GM23338 (cell line): ENCODE data around the gene UNC13C. TPM values are rescaled to one million over a fixed set of nuclear protein-coding genes. Genes with fewer than 3 reads are reported as not detected.

Source experiments
- ATAC-seq: fragments of 200-7000 bp; cut with Tn5 transposase; 3 replicates; pipeline ENCODE4 v1.9.1; 2020
- DNase-seq: peaks from one replicate; pipeline ENCODE4 v3.0.0-alpha.2; 2015; ENCODE audit warnings: low spot score
- H2AFZ ChIP-seq: fragments of 200-600 bp; sonication (generic); 2 replicates; pipeline ENCODE4 v1.8.0; 2016; ENCODE audit warnings: antibody characterized with exemption, mild to moderate bottlenecking, moderate library complexity
- H3F3A ChIP-seq: fragments of 200-600 bp; sonication (generic); replicated peaks from 2 replicates; pipeline ENCODE4 v1.8.0; 2017; ENCODE audit warnings: antibody characterized with exemption, mixed run types, low read depth
- H3K27ac ChIP-seq: fragments of 200-600 bp; sonication (generic); 2 replicates; pipeline ENCODE4 v1.6.1; 2016; ENCODE audit warnings: low read depth
- H3K27me3 ChIP-seq: fragments of 200-600 bp; sonication (generic); 2 replicates; pipeline ENCODE4 v1.8.0; 2016; ENCODE audit warnings: mild to moderate bottlenecking, mixed run types, moderate library complexity; ENCODE audit not compliant: insufficient read depth
- H3K36me3 ChIP-seq: fragments of 200-600 bp; sonication (generic); 2 replicates; pipeline ENCODE4 v1.8.0; 2016; ENCODE audit warnings: mild to moderate bottlenecking; ENCODE audit not compliant: insufficient read depth
- H3K4me1 ChIP-seq: fragments of 200-600 bp; sonication (generic); 2 replicates; pipeline ENCODE4 v1.8.0; 2016; ENCODE audit warnings: mild to moderate bottlenecking, moderate library complexity; ENCODE audit not compliant: insufficient read depth
- H3K4me2 ChIP-seq: fragments of 200-600 bp; sonication (generic); 2 replicates; pipeline ENCODE4 v1.7.1; 2017; ENCODE audit warnings: mixed run types
- H3K4me3 ChIP-seq: fragments of 200-600 bp; sonication (generic); 2 replicates; pipeline ENCODE4 v1.6.1; 2016; ENCODE audit warnings: mixed run types
- H3K79me2 ChIP-seq: fragments of 200-600 bp; sonication (generic); replicated peaks from 2 replicates; pipeline ENCODE4 v1.8.0; 2017; ENCODE audit warnings: mild to moderate bottlenecking; ENCODE audit not compliant: insufficient read depth
- H3K9me2 ChIP-seq: fragments of 200-600 bp; sonication (generic); 2 replicates; pipeline ENCODE4 v1.8.0; 2017; ENCODE audit not compliant: insufficient read depth
- H4K20me1 ChIP-seq: fragments of 200-600 bp; sonication (generic); replicated peaks from 2 replicates; pipeline ENCODE4 v1.8.0; 2017; ENCODE audit warnings: mild to moderate bottlenecking; ENCODE audit not compliant: insufficient read depth
- H3K27ac Mint-ChIP-seq: 2 replicates; pipeline ENCODE4 v1.8.0; 2020; ENCODE audit warnings: inconsistent platforms, mild to moderate bottlenecking, moderate library complexity, mixed read lengths
- H3K27me3 Mint-ChIP-seq: 3 replicates; pipeline ENCODE4 v1.8.0; 2022; ENCODE audit warnings: low read depth, mild to moderate bottlenecking, moderate library complexity, mixed read lengths, inconsistent platforms; ENCODE audit not compliant: insufficient read depth, poor library complexity
- H3K36me3 Mint-ChIP-seq: 3 replicates; pipeline ENCODE4 v1.8.0; 2021; ENCODE audit warnings: low read depth, mild to moderate bottlenecking, inconsistent platforms, moderate library complexity, mixed read lengths
- H3K4me1 Mint-ChIP-seq: 3 replicates; pipeline ENCODE4 v1.8.0; 2020; ENCODE audit warnings: mild to moderate bottlenecking, inconsistent platforms, mixed read lengths
- H3K4me3 Mint-ChIP-seq: 3 replicates; pipeline ENCODE4 v1.8.0; 2021; ENCODE audit warnings: moderate library complexity, mild to moderate bottlenecking, inconsistent platforms, mixed read lengths
- H3K9me3 Mint-ChIP-seq: 3 replicates; pipeline ENCODE4 v1.8.0; 2020; ENCODE audit warnings: moderate library complexity, mild to moderate bottlenecking, inconsistent platforms, mixed read lengths
- EZH2 ChIP-seq: fragments of 200-600 bp; sonication (generic); IDR thresholded peaks from one replicate; pipeline ENCODE4 v1.8.0; 2017; ENCODE audit warnings: antibody characterized with exemption, mild to moderate bottlenecking, low read depth; ENCODE audit not compliant: unreplicated experiment
- EZH2phosphoT487 ChIP-seq: fragments of 200-600 bp; sonication (generic); IDR thresholded peaks from one replicate; pipeline ENCODE4 v1.8.1; 2018; ENCODE audit warnings: antibody characterized with exemption; ENCODE audit not compliant: unreplicated experiment
- ZNF114 ChIP-seq: fragments of 250-450 bp; sonication (Bioruptor Pico); IDR thresholded peaks from 2 replicates; pipeline ENCODE4 v1.5.0; 2020; ENCODE audit warnings: mild to moderate bottlenecking, moderate library complexity
- ZNF331 ChIP-seq: fragments of 250-450 bp; sonication (Bioruptor Pico); IDR thresholded peaks from 2 replicates; pipeline ENCODE4 v1.5.0; 2020; ENCODE audit warnings: low read depth, mild to moderate bottlenecking, moderate library complexity
- polyA plus RNA-seq: library from polyadenylated mRNA; unstranded; fragments of >200 nt; fragmentation: Nextera tagmentation; extraction: Ambion mirVana; gene quantifications from 2 replicates; pipeline ENCODE4 v1.2.1, GENCODE V29; 2016
- total RNA-seq: library from RNA; depleted of rRNA; stranded (reverse); fragments of >200 nt; shearing (Covaris generic); gene quantifications from 2 replicates; pipeline ENCODE4 v1.2.3, GENCODE V29; 2014
- TF ChIP-seq, protein P1 (sequence below): IDR thresholded peaks from one replicate; pipeline ENCODE4 v1.6.1; 2018; ENCODE audit warnings: antibody characterized with exemption; ENCODE audit not compliant: unreplicated experiment
- TF ChIP-seq, protein P2 (sequence below), 2 experiments: fragments of 200-600 bp in 1 of 2; sonication (generic) in 1 of 2; conservative IDR thresholded peaks; 2 replicates each; pipeline versions ENCODE4 v1.5.1 to v1.6.1; 2016 to 2017; ENCODE audit warnings: antibody characterized with exemption in 2 of 2, low read depth in 2 of 2, mild to moderate bottlenecking in 2 of 2, moderate library complexity in 1 of 2
- TF ChIP-seq, protein P3 (sequence below): IDR thresholded peaks from 2 replicates; pipeline ENCODE4 v1.6.1; 2016; ENCODE audit warnings: antibody characterized with exemption

UNC13C gene
- total and polyA plus RNA-seq, 2 experiments from 2014 or later, result 0.03 TPM; not detected in 1

DNA sequence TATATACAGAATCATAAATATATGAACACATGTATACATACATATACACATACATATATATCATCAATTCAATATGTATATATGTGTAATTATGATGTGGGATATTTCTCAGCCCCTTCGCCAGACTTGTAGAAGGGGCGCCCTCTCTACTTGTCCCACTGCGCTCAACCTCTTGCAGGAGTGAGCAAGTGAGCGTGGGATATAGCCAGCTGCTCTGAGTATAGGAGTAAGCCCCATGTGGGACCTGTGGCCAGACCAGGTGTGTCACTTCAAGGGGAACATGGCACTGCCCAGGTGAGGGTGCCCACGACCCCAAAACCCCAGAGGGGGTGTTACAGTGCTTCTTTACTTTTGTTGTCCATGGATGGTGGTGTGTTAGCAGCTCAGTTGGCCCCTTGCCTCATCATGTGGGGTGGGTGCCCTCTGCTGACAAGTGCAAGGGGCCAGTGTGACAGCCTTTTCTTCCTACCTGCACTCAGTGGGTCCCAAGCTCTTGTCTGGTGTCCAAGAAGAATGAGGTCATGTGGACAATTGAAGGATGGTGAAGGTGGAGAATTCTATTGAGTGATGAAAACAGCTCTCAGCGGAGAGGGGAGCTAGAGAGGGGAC is 304.1 kb downstream of the UNC13C start (continued):
- TF ChIP-seq, protein P1, sequence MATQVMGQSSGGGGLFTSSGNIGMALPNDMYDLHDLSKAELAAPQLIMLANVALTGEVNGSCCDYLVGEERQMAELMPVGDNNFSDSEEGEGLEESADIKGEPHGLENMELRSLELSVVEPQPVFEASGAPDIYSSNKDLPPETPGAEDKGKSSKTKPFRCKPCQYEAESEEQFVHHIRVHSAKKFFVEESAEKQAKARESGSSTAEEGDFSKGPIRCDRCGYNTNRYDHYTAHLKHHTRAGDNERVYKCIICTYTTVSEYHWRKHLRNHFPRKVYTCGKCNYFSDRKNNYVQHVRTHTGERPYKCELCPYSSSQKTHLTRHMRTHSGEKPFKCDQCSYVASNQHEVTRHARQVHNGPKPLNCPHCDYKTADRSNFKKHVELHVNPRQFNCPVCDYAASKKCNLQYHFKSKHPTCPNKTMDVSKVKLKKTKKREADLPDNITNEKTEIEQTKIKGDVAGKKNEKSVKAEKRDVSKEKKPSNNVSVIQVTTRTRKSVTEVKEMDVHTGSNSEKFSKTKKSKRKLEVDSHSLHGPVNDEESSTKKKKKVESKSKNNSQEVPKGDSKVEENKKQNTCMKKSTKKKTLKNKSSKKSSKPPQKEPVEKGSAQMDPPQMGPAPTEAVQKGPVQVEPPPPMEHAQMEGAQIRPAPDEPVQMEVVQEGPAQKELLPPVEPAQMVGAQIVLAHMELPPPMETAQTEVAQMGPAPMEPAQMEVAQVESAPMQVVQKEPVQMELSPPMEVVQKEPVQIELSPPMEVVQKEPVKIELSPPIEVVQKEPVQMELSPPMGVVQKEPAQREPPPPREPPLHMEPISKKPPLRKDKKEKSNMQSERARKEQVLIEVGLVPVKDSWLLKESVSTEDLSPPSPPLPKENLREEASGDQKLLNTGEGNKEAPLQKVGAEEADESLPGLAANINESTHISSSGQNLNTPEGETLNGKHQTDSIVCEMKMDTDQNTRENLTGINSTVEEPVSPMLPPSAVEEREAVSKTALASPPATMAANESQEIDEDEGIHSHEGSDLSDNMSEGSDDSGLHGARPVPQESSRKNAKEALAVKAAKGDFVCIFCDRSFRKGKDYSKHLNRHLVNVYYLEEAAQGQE, result no peak
- TF ChIP-seq, protein P2, sequence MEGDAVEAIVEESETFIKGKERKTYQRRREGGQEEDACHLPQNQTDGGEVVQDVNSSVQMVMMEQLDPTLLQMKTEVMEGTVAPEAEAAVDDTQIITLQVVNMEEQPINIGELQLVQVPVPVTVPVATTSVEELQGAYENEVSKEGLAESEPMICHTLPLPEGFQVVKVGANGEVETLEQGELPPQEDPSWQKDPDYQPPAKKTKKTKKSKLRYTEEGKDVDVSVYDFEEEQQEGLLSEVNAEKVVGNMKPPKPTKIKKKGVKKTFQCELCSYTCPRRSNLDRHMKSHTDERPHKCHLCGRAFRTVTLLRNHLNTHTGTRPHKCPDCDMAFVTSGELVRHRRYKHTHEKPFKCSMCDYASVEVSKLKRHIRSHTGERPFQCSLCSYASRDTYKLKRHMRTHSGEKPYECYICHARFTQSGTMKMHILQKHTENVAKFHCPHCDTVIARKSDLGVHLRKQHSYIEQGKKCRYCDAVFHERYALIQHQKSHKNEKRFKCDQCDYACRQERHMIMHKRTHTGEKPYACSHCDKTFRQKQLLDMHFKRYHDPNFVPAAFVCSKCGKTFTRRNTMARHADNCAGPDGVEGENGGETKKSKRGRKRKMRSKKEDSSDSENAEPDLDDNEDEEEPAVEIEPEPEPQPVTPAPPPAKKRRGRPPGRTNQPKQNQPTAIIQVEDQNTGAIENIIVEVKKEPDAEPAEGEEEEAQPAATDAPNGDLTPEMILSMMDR (conservative IDR thresholded peaks at IDR 0.05; ENCODE audit: low read depth in 2 of 2), result no peak; a peak in 1 of 4 replicates

DNA sequence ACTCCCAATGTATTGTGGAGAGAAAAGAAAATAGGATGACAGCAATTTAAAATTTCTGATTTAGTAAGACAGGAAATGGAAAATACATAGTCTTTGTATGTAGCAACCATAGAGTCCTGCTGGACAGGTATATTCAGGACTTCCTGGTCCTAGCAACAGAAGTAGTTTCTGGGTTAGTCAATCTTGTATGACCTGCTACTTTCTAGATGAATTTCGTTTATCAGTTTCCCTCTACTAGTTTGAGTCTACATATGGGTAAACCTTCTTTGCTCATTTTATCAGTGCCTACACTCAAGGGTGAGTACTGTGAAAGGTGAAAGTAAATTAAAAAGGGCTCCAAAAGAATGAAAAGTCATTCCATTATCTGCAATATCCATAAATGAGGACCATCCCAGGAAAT is 309.8 kb downstream of the UNC13C start:
- Mint-ChIP-seq H3K27me3 (no peaks in the 10 kb centered on the region), H3K36me3 (no peaks in the 10 kb centered on the region), H3K27ac (no peak overlapping the region; the same call in 1 of the 2 replicates), H3K4me1 (no peaks in the 10 kb centered on the region), H3K4me3 (no peak overlapping the region), H3K9me3 (peaks cover 16% of the 10 kb centered on the region)
- Histone ChIP-seq H2AFZ (no peak overlapping the region), H3K27me3 (no peaks in the 10 kb centered on the region), H3K27ac (no peak overlapping the region), H3K36me3 (no peaks in the 10 kb centered on the region; the same call in 1 of the 2 replicates), H3K4me3 (no peak overlapping the region), H3K4me1 (no peaks in the 10 kb centered on the region), H3K4me2 (no peak overlapping the region), H4K20me1 (no peaks in the 10 kb centered on the region), H3K79me2 (no peaks in the 10 kb centered on the region), H3K9me2 (no peaks in the 10 kb centered on the region), H3F3A (no peaks in the 10 kb centered on the region)
- ATAC-seq (no peak), DNase-seq (no peak)
- TF ChIP-seq, protein P2 (conservative IDR thresholded peaks at IDR 0.05; ENCODE audit: low read depth in 2 of 2), result no peak
- TF ChIP-seq, protein P1, result no peak
- TF ChIP-seq, protein P3, sequence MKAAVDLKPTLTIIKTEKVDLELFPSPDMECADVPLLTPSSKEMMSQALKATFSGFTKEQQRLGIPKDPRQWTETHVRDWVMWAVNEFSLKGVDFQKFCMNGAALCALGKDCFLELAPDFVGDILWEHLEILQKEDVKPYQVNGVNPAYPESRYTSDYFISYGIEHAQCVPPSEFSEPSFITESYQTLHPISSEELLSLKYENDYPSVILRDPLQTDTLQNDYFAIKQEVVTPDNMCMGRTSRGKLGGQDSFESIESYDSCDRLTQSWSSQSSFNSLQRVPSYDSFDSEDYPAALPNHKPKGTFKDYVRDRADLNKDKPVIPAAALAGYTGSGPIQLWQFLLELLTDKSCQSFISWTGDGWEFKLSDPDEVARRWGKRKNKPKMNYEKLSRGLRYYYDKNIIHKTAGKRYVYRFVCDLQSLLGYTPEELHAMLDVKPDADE, result no peak
- TF ChIP-seq EZH2phosphoT487 (no peak), EZH2 (no peak), ZNF331 (CRISPR knock-in tag) (no peak), ZNF114 (CRISPR knock-in tag) (no peak)
